OCI-LY3 (cell line): Measurements from ENCODE around the gene SEMA5A.

Experiments
- H2AFZ ChIP-seq: fragments of 200-600, 300-600 bp; shearing (Covaris generic); 2 replicates; pipeline ENCODE4 v1.6.0; 2014; ENCODE audit warnings: antibody characterized with exemption, low read depth, low read length
- H3K27ac ChIP-seq: fragments of 200-600, 300-600 bp; sonication (generic); 2 replicates; pipeline ENCODE4 v1.5.1; 2014; ENCODE audit warnings: mild to moderate bottlenecking, low read length, moderate library complexity, mixed read lengths
- H3K27me3 ChIP-seq: fragments of 200-600, 300-600 bp; sonication (generic); 2 replicates; pipeline ENCODE4 v1.6.1; 2014; ENCODE audit warnings: low read depth, low read length, mixed read lengths
- H3K36me3 ChIP-seq: fragments of 200-600, 300-600 bp; sonication (generic); replicated peaks from 2 replicates; pipeline ENCODE3; 2014; ENCODE audit warnings: low read depth, low read length, mixed read lengths
- H3K4me1 ChIP-seq: fragments of 300-600, 200-600 bp; sonication (generic); 2 replicates; pipeline ENCODE4 v1.6.1; 2014; ENCODE audit warnings: low read length, mixed read lengths
- H3K4me2 ChIP-seq: fragments of 200-600, 300-600 bp; sonication (generic); 2 replicates; pipeline ENCODE4 v1.6.1; 2014; ENCODE audit warnings: low read length, mixed read lengths
- H3K4me3 ChIP-seq: fragments of 300-600, 200-600 bp; sonication (generic); 2 replicates; pipeline ENCODE4 v1.5.1; 2014; ENCODE audit warnings: antibody characterized with exemption, mild to moderate bottlenecking, low read length, moderate library complexity
- H3K79me2 ChIP-seq: fragments of 300-600, 200-600 bp; shearing (Covaris generic); 2 replicates; pipeline ENCODE4 v1.6.1; 2014; ENCODE audit warnings: mild to moderate bottlenecking, low read length, mixed read lengths
- H3K9ac ChIP-seq: fragments of 300-600, 200-600 bp; shearing (Covaris generic); 2 replicates; pipeline ENCODE4 v1.6.0; 2014; ENCODE audit warnings: mild to moderate bottlenecking, low read length, moderate library complexity
- H3K9me3 ChIP-seq: fragments of 200-600, 300-600 bp; shearing (Covaris generic); 2 replicates; pipeline ENCODE4 v1.6.1; 2014; ENCODE audit warnings: low read length, mixed read lengths; ENCODE audit not compliant: insufficient read depth
- H4K20me1 ChIP-seq: fragments of 200-600, 300-600 bp; sonication (generic); 2 replicates; pipeline ENCODE4 v1.6.1; 2016; ENCODE audit warnings: low read length, mixed read lengths; ENCODE audit not compliant: insufficient read depth
- CTCF ChIP-seq: fragments of 200-600, 300-600 bp; sonication (generic); IDR thresholded peaks from 2 replicates; pipeline ENCODE4 v1.5.1; 2014; ENCODE audit warnings: antibody characterized with exemption, low read length, low read depth
- EZH2phosphoT487 ChIP-seq: fragments of 200-600 bp; shearing (Covaris generic); IDR thresholded peaks from 2 replicates; pipeline ENCODE4 v1.6.1; 2018; ENCODE audit warnings: antibody characterized with exemption, mixed run types, low read depth

Gene SEMA5A

DNA sequence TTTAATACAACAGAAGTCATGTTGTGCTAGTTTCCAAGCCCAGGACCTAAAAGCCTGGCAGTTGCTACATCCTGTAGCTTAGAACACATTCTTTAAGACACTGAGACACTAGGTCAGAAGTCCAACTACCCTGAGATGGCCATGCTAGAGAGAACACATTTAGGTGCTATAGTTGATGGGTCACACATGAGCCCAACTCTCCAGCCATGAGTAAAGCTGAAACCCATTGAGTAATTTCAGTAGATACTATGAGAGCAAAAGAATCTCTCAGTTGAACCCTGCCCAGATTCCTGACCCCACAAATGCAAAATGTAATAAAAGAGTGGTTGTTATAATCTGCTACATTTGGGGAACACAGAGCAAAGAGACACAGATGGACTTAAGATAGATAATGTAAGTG lies 164.4 kb downstream of the SEMA5A start:
- Histone ChIP-seq H3K4me2 (no peak overlapping the region), H3K79me2 (no peaks in the 10 kb centered on the region), H2AFZ (no peak overlapping the region), H3K27me3 (no peaks in the 10 kb centered on the region), H3K36me3 (no peaks in the 10 kb centered on the region), H3K4me3 (no peak overlapping the region), H3K9ac (no peak overlapping the region), H4K20me1 (no peaks in the 10 kb centered on the region), H3K9me3 (no peaks in the 10 kb centered on the region), H3K27ac (no peak overlapping the region), H3K4me1 (peaks cover 7% of the 10 kb centered on the region; the same call in 1 of the 2 replicates)
- TF ChIP-seq EZH2phosphoT487 (no peak), CTCF (no peak)

DNA sequence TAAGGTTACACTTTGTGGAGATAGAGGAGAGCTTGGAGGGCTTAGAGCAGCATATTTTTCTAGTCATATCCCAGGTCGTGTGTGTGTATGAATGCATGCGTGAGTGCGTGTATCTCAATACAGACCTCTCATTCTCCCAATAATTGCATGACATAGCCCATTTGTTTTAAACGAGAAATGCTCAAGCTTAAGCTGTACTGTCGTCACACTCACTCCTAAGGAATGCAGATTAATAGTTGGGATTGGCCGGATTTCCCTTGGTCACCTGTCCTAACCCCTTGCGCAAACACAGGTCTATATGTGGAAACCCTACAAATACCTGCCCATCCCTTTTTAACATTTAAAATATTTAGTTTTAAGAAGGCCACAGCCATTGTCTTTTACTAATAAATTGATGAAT lies 165.8 kb downstream of the SEMA5A start:
- Histone ChIP-seq H3K4me2 (no peak overlapping the region), H4K20me1 (no peaks in the 10 kb centered on the region), H3K36me3 (no peaks in the 10 kb centered on the region), H3K9ac (no peak overlapping the region), H3K27ac (no peak overlapping the region), H3K9me3 (no peaks in the 10 kb centered on the region), H3K79me2 (no peaks in the 10 kb centered on the region), H3K4me3 (no peak overlapping the region), H2AFZ (no peak overlapping the region), H3K27me3 (no peaks in the 10 kb centered on the region), H3K4me1 (peaks cover 7% of the 10 kb centered on the region; the same call in 1 of the 2 replicates)
- TF ChIP-seq CTCF (no peak), EZH2phosphoT487 (no peak)

GRCh38 chr5:9376363-9377117 lies 169.3 kb downstream of the SEMA5A start:
- no peaks in the 10 kb centered on the region for H3K9me3 ChIP-seq
- H3K4me3 ChIP-seq = no peak overlapping the region
- no peak overlapping the region for H3K4me2 ChIP-seq
- TF ChIP-seq EZH2phosphoT487 (no peak), CTCF (no peak)
- no peaks in the 10 kb centered on the region for H3K27me3 ChIP-seq
- no peak overlapping the region for H2AFZ ChIP-seq
- no peaks in the 10 kb centered on the region for H4K20me1 ChIP-seq
- H3K27ac ChIP-seq = no peak overlapping the region
- peaks cover 5% of the 10 kb centered on the region; the same call in 1 of the 2 replicates for H3K4me1 ChIP-seq
- no peaks in the 10 kb centered on the region for H3K79me2 ChIP-seq
- H3K9ac ChIP-seq = no peak overlapping the region
- H3K36me3 ChIP-seq = no peaks in the 10 kb centered on the region

- H3K4me3 ChIP-seq = no peak overlapping the region
- no peaks in the 10 kb centered on the region for H3K79me2 ChIP-seq
- H3K9ac ChIP-seq = no peak overlapping the region
- H4K20me1 ChIP-seq = no peaks in the 10 kb centered on the region
- no peak for TF ChIP-seq EZH2phosphoT487
- no peak for TF ChIP-seq CTCF
- H2AFZ ChIP-seq = no peak overlapping the region
- no peaks in the 10 kb centered on the region for H3K9me3 ChIP-seq
- H3K27me3 ChIP-seq = no peaks in the 10 kb centered on the region
- H3K4me1 ChIP-seq = no peaks in the 10 kb centered on the region
- H3K4me2 ChIP-seq = no peak overlapping the region
- no peaks in the 10 kb centered on the region for H3K36me3 ChIP-seq
- no peak overlapping the region for H3K27ac ChIP-seq
Observed at GRCh38 chr5:9375756-9376155, 170.1 kb downstream of the SEMA5A start.
